Natural killer cell (primary cell): ENCODE results near the gene GABBR2. TPM values are rescaled to one million over a fixed set of nuclear protein-coding genes. Genes with fewer than 3 reads are reported as not detected.

ENCODE experiments used
- ATAC-seq, 3 donors: fragments of 150-1000 bp in 2 of 3; fragments of 200-7000 bp in 1 of 3; cut with Tn5 transposase; 1 replicate in 1 of 3; 2 replicates in 2 of 3; pipeline ENCODE4 v1.10.0; 2021; ENCODE audit warnings: mild to moderate bottlenecking in 2 of 3, moderate library complexity in 2 of 3
- DNase-seq, 2 donors: peaks; one replicate each; pipeline versions ENCODE4 v3.0.0 to v3.0.0-alpha.2; 2013 to 2021; ENCODE audit warnings: mixed read lengths in 1 of 2
- H3K27ac ChIP-seq: one replicate; pipeline ENCODE4 v1.5.1; 2013; ENCODE audit warnings: mild to moderate bottlenecking, low read length
- H3K27me3 ChIP-seq: one replicate; pipeline ENCODE4 v1.6.1; 2013; ENCODE audit warnings: low read length; ENCODE audit not compliant: control insufficient read depth, insufficient read depth
- H3K36me3 ChIP-seq: one replicate; pipeline ENCODE4 v1.6.1; 2013; ENCODE audit warnings: low read length; ENCODE audit not compliant: control insufficient read depth, insufficient read depth
- H3K4me1 ChIP-seq: one replicate; pipeline ENCODE4 v1.6.1; 2013; ENCODE audit warnings: low read length; ENCODE audit not compliant: control insufficient read depth, insufficient read depth
- H3K4me3 ChIP-seq: one replicate; pipeline ENCODE4 v1.5.1; 2013; ENCODE audit warnings: low read length
- H3K9me3 ChIP-seq: one replicate; pipeline ENCODE4 v1.6.1; 2013; ENCODE audit warnings: low read length; ENCODE audit not compliant: control insufficient read depth, insufficient read depth
- H3K27ac Mint-ChIP-seq, 2 donors: one replicate each; pipeline ENCODE4 v1.8.0; 2022; ENCODE audit warnings: mild to moderate bottlenecking in 2 of 2, mixed read lengths in 2 of 2, moderate library complexity in 1 of 2
- H3K27me3 Mint-ChIP-seq, 2 donors: one replicate each; pipeline ENCODE4 v1.8.0; 2022; ENCODE audit warnings: low read depth in 2 of 2, mixed read lengths in 2 of 2
- H3K36me3 Mint-ChIP-seq: one replicate; pipeline ENCODE4 v1.8.0; 2022; ENCODE audit warnings: mixed read lengths
- H3K4me1 Mint-ChIP-seq, 2 donors: one replicate each; pipeline ENCODE4 v1.8.0; 2022; ENCODE audit warnings: mixed read lengths in 2 of 2
- H3K4me3 Mint-ChIP-seq: one replicate; pipeline ENCODE4 v1.8.0; 2022; ENCODE audit warnings: mild to moderate bottlenecking, moderate library complexity, mixed read lengths
- H3K9me3 Mint-ChIP-seq, 2 donors: one replicate each; pipeline ENCODE4 v1.8.0; 2022; ENCODE audit warnings: mixed read lengths in 2 of 2
- WGBS: methylation state at CpG from one replicate; pipeline ENCODE4 v1.1.7; 2013; ENCODE audit warnings: missing lambda C conversion rate; ENCODE audit not compliant: insufficient coverage; 5-methylcytosine and 5-hydroxymethylcytosine counted together
- intact Hi-C: fragments of 100-400 bp; cut with micrococcal nuclease; formaldehyde crosslinking; loops from one replicate; pipeline ENCODE4 v1.14.2; 2022
- total RNA-seq, 4 donors: library from RNA; stranded (reverse); fragments of 120-200 nt in 1 of 4; gene quantifications; one replicate each; pipeline versions ENCODE4 v1.2.3 to v1.2.4, GENCODE V29; 2013 to 2022
- TF ChIP-seq, protein P1 (sequence below): fragments of 200-600 bp; IDR thresholded peaks from one replicate; pipeline ENCODE4 v1.8.0; 2022; ENCODE audit warnings: antibody characterized with exemption

Gene GABBR2
- total RNA-seq, 3 donors from 2014 or later (not counting 1 experiment from before 2014, with no cell fraction given): not detected

DNA sequence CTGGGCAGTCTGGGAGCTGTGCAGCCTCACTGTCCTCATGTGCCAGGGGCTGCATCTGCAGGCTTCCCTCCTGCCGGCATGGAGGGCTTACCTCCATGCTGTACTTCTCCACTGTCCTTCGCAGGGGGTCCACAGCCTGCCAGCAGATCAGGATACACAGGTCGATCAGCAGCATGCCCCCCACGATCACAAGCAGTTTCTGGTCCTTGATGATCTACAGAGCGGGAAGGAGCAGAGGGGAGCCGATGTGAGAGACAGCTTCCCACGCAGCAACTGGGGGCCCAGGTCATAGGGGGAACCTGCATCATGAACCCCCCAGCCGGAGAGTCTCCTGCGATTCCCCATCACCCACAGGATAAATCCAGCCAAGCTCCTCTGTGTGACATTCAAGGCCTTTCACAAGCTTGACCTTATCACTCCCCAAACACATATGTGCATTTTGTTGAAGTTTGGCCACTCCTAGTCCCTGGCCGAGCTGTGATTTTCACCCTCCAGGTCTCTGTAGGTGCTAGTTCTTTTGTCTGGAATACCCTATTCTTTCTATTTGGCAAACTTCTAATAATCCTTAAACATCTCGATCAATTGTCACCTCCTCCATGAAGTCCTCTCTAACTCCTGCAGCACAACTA is 346.0 kb downstream of the GABBR2 start:
- no peaks in the 10 kb centered on the region for H3K36me3 ChIP-seq
- peaks cover 15% of the 10 kb centered on the region for H3K9me3 ChIP-seq
- H3K27me3 ChIP-seq: no peaks in the 10 kb centered on the region
- no peak overlapping the region for H3K27ac ChIP-seq
- H3K27me3 Mint-ChIP-seq: peaks cover 3 to 28% of the 10 kb centered on the region in 2 donors
- no peak overlapping the region for H3K27ac Mint-ChIP-seq
- peaks cover 6 to 10% of the 10 kb centered on the region in 2 donors for H3K9me3 Mint-ChIP-seq
- intact Hi-C loops: no loop called here
- no peaks in the 10 kb centered on the region for H3K4me1 ChIP-seq
- WGBS: 88% methylated on average over 11 of the region's 11 CpGs
- peaks cover 9% of the 10 kb centered on the region for H3K36me3 Mint-ChIP-seq
- DNase-seq (no peak), ATAC-seq (no peak)
- no peak overlapping the region for H3K4me3 Mint-ChIP-seq
- TF ChIP-seq, protein P1, sequence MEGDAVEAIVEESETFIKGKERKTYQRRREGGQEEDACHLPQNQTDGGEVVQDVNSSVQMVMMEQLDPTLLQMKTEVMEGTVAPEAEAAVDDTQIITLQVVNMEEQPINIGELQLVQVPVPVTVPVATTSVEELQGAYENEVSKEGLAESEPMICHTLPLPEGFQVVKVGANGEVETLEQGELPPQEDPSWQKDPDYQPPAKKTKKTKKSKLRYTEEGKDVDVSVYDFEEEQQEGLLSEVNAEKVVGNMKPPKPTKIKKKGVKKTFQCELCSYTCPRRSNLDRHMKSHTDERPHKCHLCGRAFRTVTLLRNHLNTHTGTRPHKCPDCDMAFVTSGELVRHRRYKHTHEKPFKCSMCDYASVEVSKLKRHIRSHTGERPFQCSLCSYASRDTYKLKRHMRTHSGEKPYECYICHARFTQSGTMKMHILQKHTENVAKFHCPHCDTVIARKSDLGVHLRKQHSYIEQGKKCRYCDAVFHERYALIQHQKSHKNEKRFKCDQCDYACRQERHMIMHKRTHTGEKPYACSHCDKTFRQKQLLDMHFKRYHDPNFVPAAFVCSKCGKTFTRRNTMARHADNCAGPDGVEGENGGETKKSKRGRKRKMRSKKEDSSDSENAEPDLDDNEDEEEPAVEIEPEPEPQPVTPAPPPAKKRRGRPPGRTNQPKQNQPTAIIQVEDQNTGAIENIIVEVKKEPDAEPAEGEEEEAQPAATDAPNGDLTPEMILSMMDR: no peak
- no peaks in the 10 kb centered on the region for H3K4me1 Mint-ChIP-seq
- no peak overlapping the region for H3K4me3 ChIP-seq

GRCh38 chr9:98361645-98362044 is 347.1 kb downstream of the GABBR2 start:
- DNase-seq: no peak
- intact Hi-C loops: no loop called here
- H3K36me3 Mint-ChIP-seq: peaks cover 9% of the 10 kb centered on the region
- no peak overlapping the region for H3K27ac Mint-ChIP-seq
- H3K9me3 ChIP-seq: peaks cover 15% of the 10 kb centered on the region
- no peaks in the 10 kb centered on the region for H3K4me1 ChIP-seq
- WGBS: 61% methylated on average over 3 of the region's 3 CpGs
- no peaks in the 10 kb centered on the region for H3K27me3 ChIP-seq
- H3K4me3 ChIP-seq: no peak overlapping the region
- H3K36me3 ChIP-seq: no peaks in the 10 kb centered on the region
- ATAC-seq: no peak
- peaks cover 0 to 25% of the 10 kb centered on the region in 2 donors for H3K27me3 Mint-ChIP-seq
- no peak overlapping the region for H3K4me3 Mint-ChIP-seq
- peaks cover 6 to 9% of the 10 kb centered on the region in 2 donors for H3K9me3 Mint-ChIP-seq
- H3K4me1 Mint-ChIP-seq: no peaks in the 10 kb centered on the region
- H3K27ac ChIP-seq: no peak overlapping the region
- TF ChIP-seq, protein P1: no peak

DNA sequence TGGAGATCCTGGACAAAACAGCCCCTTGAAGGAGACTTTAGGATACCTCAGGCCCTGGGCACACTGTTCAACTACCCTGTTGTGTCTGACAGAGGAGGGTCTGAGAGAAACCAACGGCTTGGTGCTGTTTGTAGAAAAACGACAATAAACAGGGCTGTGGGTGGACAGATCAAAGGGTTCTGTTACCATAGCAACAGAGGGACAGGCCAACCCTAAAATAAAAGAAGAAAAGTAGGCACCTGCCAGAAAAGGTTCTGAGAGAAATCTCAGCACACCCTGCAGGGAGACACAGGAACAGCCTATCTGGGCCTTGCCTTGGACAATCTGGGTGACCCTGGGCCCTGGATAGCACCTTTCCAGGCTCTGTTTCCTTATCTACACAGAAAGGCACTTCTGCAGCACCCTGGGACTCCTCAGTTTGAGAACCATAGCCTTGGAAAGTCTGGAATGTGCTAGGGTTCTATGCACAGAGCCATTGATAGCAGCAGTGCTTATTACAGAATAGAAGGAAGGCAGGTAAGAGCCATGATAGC is 348.5 kb downstream of the GABBR2 start:
- H3K9me3 Mint-ChIP-seq: peaks cover 3% of the 10 kb centered on the region in 2 donors
- intact Hi-C loops: no loop called here
- no peak for ATAC-seq
- H3K4me3 ChIP-seq: no peak overlapping the region
- no peaks in the 10 kb centered on the region for H3K4me1 Mint-ChIP-seq
- no peak overlapping the region for H3K27ac Mint-ChIP-seq
- TF ChIP-seq, protein P1: no peak
- peaks cover 8% of the 10 kb centered on the region for H3K9me3 ChIP-seq
- peaks cover 0 to 25% of the 10 kb centered on the region in 2 donors for H3K27me3 Mint-ChIP-seq
- 69% methylated on average over 2 of the region's 2 CpGs for WGBS
- H3K27ac ChIP-seq: no peak overlapping the region
- H3K27me3 ChIP-seq: no peaks in the 10 kb centered on the region
- H3K36me3 ChIP-seq: no peaks in the 10 kb centered on the region
- no peak for DNase-seq
- no peaks in the 10 kb centered on the region for H3K4me1 ChIP-seq
- H3K4me3 Mint-ChIP-seq: no peak overlapping the region
- peaks cover 5% of the 10 kb centered on the region for H3K36me3 Mint-ChIP-seq

DNA sequence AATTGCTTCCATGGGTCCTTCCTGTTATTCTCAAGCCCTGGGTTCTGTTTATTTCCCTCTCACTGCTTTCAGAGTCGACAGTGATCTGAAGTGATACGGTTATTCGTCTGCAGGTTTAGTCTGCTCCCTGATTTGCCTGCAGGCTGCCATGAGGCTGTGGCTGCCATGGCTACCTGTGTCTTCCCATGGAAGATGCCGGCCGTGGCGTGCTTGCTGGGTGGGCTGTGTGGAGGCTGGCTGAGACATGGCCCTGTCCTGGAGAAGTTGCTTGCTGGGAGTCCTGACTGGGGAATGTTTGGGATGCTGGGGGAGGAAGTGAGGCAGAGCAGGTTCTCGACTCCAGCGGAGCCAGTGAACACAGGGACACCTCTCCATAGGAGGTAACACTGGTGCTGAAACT is 349.2 kb downstream of the GABBR2 start:
- Mint-ChIP-seq H3K9me3 (no peaks in the 10 kb centered on the region), H3K4me3 (no peak overlapping the region), H3K4me1 (no peaks in the 10 kb centered on the region), H3K27ac (no peak overlapping the region), H3K36me3 (no peaks in the 10 kb centered on the region), H3K27me3 (peaks cover under 1 to 25% of the 10 kb centered on the region in 2 donors)
- no peaks in the 10 kb centered on the region for H3K36me3 ChIP-seq
- H3K4me3 ChIP-seq: no peak overlapping the region
- DNase-seq (no peak), ATAC-seq (no peak)
- no peaks in the 10 kb centered on the region for H3K27me3 ChIP-seq
- peaks cover 1% of the 10 kb centered on the region for H3K9me3 ChIP-seq
- WGBS: 86% methylated on average over 8 of the region's 8 CpGs
- H3K27ac ChIP-seq: no peak overlapping the region
- TF ChIP-seq, protein P1: no peak
- no peaks in the 10 kb centered on the region for H3K4me1 ChIP-seq
- intact Hi-C loops: no loop called here
